H1 (cell line): ENCODE results near the gene GRIFIN.

Source experiments
- CTCF ChIP-seq, 3 experiments: IDR thresholded peaks; 1 replicate in 2 of 3; 2 replicates in 1 of 3; pipeline versions ENCODE4 v1.5.1 to v1.6.1; 2011; ENCODE audit warnings: low read length in 3 of 3, mild to moderate bottlenecking in 3 of 3, inconsistent platforms in 2 of 3, low read depth in 1 of 3, moderate library complexity in 1 of 3; ENCODE audit not compliant: insufficient read depth in 1 of 3; ENCODE audit errors: control extremely low read depth in 1 of 3
- KDM5A ChIP-seq: fragments of 200-600 bp; IDR thresholded peaks from 2 replicates; pipeline ENCODE4 v1.7.1; 2012; ENCODE audit warnings: mild to moderate bottlenecking, low read length, inconsistent platforms, mixed read lengths
- PHF8 ChIP-seq: fragments of 200-600 bp; sonication (generic); conservative IDR thresholded peaks from 2 replicates; pipeline ENCODE4 v1.7.1; 2012; ENCODE audit warnings: low read depth, mild to moderate bottlenecking, inconsistent platforms, low read length, moderate library complexity

GRCh38 chr7:2470204-2471021, 5.8 kb downstream of the GRIFIN start:
- TF ChIP-seq KDM5A: no peak
- no peak for TF ChIP-seq PHF8
- TF ChIP-seq CTCF (IDR thresholded peaks at IDR 0.05; ENCODE audit: control extremely low read depth in 1 of 3, insufficient read depth in 1 of 3, low read depth in 1 of 3, low read length in 3 of 3): no peak
